Activated T-cell treated with anti-CD3 and anti-CD28 coated beads, Interleukin-2, amount 50 U/mL, for 72 hours (primary cell): ENCODE results near the gene SORT1. TPM values are rescaled to one million over a fixed set of nuclear protein-coding genes. Genes with fewer than 3 reads are reported as not detected.

Experiments used
- ATAC-seq, 2 donors: fragments of 150-1000 bp; cut with Tn5 transposase; replicated peaks in 1 of 2; 2 replicates each; pipeline ENCODE4 v1.10.0; 2021; ENCODE audit warnings: moderate library complexity in 2 of 2, mild to moderate bottlenecking in 1 of 2
- DNase-seq, 2 donors: peaks; one replicate each; pipeline ENCODE4 v3.0.0; 2021 to 2022; ENCODE audit warnings: mixed read lengths in 1 of 2
- H3K27ac Mint-ChIP-seq: one replicate; pipeline ENCODE4 v1.8.0; 2022; ENCODE audit warnings: mild to moderate bottlenecking, moderate library complexity, mixed read lengths
- H3K27me3 Mint-ChIP-seq: one replicate; pipeline ENCODE4 v1.8.0; 2022; ENCODE audit warnings: low read depth, mixed read lengths
- H3K36me3 Mint-ChIP-seq, 2 donors: one replicate each; pipeline ENCODE4 v1.8.0; 2022; ENCODE audit warnings: mixed read lengths in 2 of 2, mild to moderate bottlenecking in 1 of 2; ENCODE audit not compliant: insufficient read depth in 2 of 2
- H3K4me1 Mint-ChIP-seq: one replicate; pipeline ENCODE4 v1.8.0; 2022; ENCODE audit warnings: low read depth, mixed read lengths
- H3K4me3 Mint-ChIP-seq, 2 donors: one replicate each; pipeline ENCODE4 v1.8.0; 2022; ENCODE audit warnings: mild to moderate bottlenecking in 2 of 2, mixed read lengths in 2 of 2, moderate library complexity in 2 of 2
- H3K9me3 Mint-ChIP-seq, 2 donors: one replicate each; pipeline ENCODE4 v1.8.0; 2022; ENCODE audit warnings: mixed read lengths in 2 of 2
- total RNA-seq, 2 donors: library from RNA; stranded (reverse); gene quantifications; one replicate each; pipeline ENCODE4 v1.2.3, GENCODE V29; 2022

SORT1 gene
- total RNA-seq, 2 donors from 2014 or later = 1.4 to 4.8 TPM

GRCh38 chr1:109275706-109276345 is 121.9 kb downstream of the SORT1 start:
- Mint-ChIP-seq H3K27ac (no peak overlapping the region), H3K9me3 (no peaks in the 10 kb centered on the region), H3K4me3 (no peak overlapping the region), H3K4me1 (peaks cover 7% of the 10 kb centered on the region), H3K36me3 (no peaks in the 10 kb centered on the region), H3K27me3 (no peaks in the 10 kb centered on the region)
- ATAC-seq (no peak), DNase-seq (no peak)

- H3K27ac Mint-ChIP-seq = no peak overlapping the region
- DNase-seq (no peak), ATAC-seq (no peak)
- H3K4me1 Mint-ChIP-seq = peaks cover 7% of the 10 kb centered on the region
- H3K9me3 Mint-ChIP-seq = no peaks in the 10 kb centered on the region
- H3K4me3 Mint-ChIP-seq = no peak overlapping the region
- H3K36me3 Mint-ChIP-seq = no peaks in the 10 kb centered on the region
- H3K27me3 Mint-ChIP-seq = no peaks in the 10 kb centered on the region
These were observed 122.9 kb downstream of the SORT1 start for GRCh38 chr1:109274533-109275476.

GRCh38 chr1:109273570-109274288 is 124.0 kb downstream of the SORT1 start:
- no peak overlapping the region for H3K27ac Mint-ChIP-seq
- DNase-seq = no peak
- no peaks in the 10 kb centered on the region for H3K9me3 Mint-ChIP-seq
- no peak overlapping the region for H3K4me3 Mint-ChIP-seq
- no peaks in the 10 kb centered on the region for H3K27me3 Mint-ChIP-seq
- H3K36me3 Mint-ChIP-seq = no peaks in the 10 kb centered on the region
- peaks cover 7% of the 10 kb centered on the region for H3K4me1 Mint-ChIP-seq
- no peak for ATAC-seq

- Mint-ChIP-seq H3K9me3 (no peaks in the 10 kb centered on the region), H3K4me1 (peaks cover 7% of the 10 kb centered on the region), H3K36me3 (no peaks in the 10 kb centered on the region), H3K27ac (no peak overlapping the region), H3K4me3 (no peak overlapping the region), H3K27me3 (no peaks in the 10 kb centered on the region)
- no peak for ATAC-seq
- DNase-seq = no peak
These were observed 124.7 kb downstream of the SORT1 start for GRCh38 chr1:109272831-109273547.

- H3K27ac Mint-ChIP-seq = no peak overlapping the region
- H3K4me1 Mint-ChIP-seq = peaks cover 5% of the 10 kb centered on the region
- DNase-seq (no peak), ATAC-seq (no peak)
- no peak overlapping the region for H3K4me3 Mint-ChIP-seq
- no peaks in the 10 kb centered on the region for H3K36me3 Mint-ChIP-seq
- H3K9me3 Mint-ChIP-seq = no peaks in the 10 kb centered on the region
- no peaks in the 10 kb centered on the region for H3K27me3 Mint-ChIP-seq
These were observed 125.5 kb downstream of the SORT1 start for GRCh38 chr1:109272021-109272799.

- no peaks in the 10 kb centered on the region for H3K9me3 Mint-ChIP-seq
- H3K27me3 Mint-ChIP-seq = no peaks in the 10 kb centered on the region
- DNase-seq = no peak
- no peak overlapping the region for H3K4me3 Mint-ChIP-seq
- no peaks in the 10 kb centered on the region for H3K36me3 Mint-ChIP-seq
- H3K27ac Mint-ChIP-seq = no peak overlapping the region
- ATAC-seq = no peak
- H3K4me1 Mint-ChIP-seq = no peaks in the 10 kb centered on the region
These were observed 126.3 kb downstream of the SORT1 start for GRCh38 chr1:109271458-109271857.

- H3K27ac Mint-ChIP-seq = no peak overlapping the region
- ATAC-seq = no peak
- H3K27me3 Mint-ChIP-seq = no peaks in the 10 kb centered on the region
- DNase-seq = no peak
- no peaks in the 10 kb centered on the region for H3K36me3 Mint-ChIP-seq
- no peak overlapping the region for H3K4me3 Mint-ChIP-seq
- no peaks in the 10 kb centered on the region for H3K9me3 Mint-ChIP-seq
- no peaks in the 10 kb centered on the region for H3K4me1 Mint-ChIP-seq
These were observed 126.9 kb downstream of the SORT1 start for GRCh38 chr1:109270623-109271317.

GRCh38 chr1:109269981-109270622 is 127.6 kb downstream of the SORT1 start:
- Mint-ChIP-seq H3K9me3 (no peaks in the 10 kb centered on the region), H3K4me3 (no peak overlapping the region), H3K27me3 (no peaks in the 10 kb centered on the region), H3K36me3 (no peaks in the 10 kb centered on the region), H3K27ac (no peak overlapping the region), H3K4me1 (no peaks in the 10 kb centered on the region)
- ATAC-seq (no peak), DNase-seq (no peak)

- H3K9me3 Mint-ChIP-seq = no peaks in the 10 kb centered on the region
- no peaks in the 10 kb centered on the region for H3K4me1 Mint-ChIP-seq
- H3K27me3 Mint-ChIP-seq = no peaks in the 10 kb centered on the region
- H3K4me3 Mint-ChIP-seq = no peak overlapping the region
- ATAC-seq (no peak), DNase-seq (no peak)
- H3K36me3 Mint-ChIP-seq = no peaks in the 10 kb centered on the region
- no peak overlapping the region for H3K27ac Mint-ChIP-seq
These were observed 128.3 kb downstream of the SORT1 start for GRCh38 chr1:109269212-109269980.

- Mint-ChIP-seq H3K27ac (no peak overlapping the region), H3K36me3 (no peaks in the 10 kb centered on the region), H3K4me3 (no peak overlapping the region), H3K9me3 (no peaks in the 10 kb centered on the region), H3K27me3 (no peaks in the 10 kb centered on the region), H3K4me1 (no peaks in the 10 kb centered on the region)
- DNase-seq (no peak), ATAC-seq (no peak)
These were observed 129.1 kb downstream of the SORT1 start for GRCh38 chr1:109268431-109269211.
